Measurements from ENCODE around the gene CKAP4. TPM values are rescaled to one million over a fixed set of nuclear protein-coding genes. Genes with fewer than 3 reads are reported as not detected.

The CKAP4 gene
- total and polyA plus RNA-seq, 2 of the 13 experiments (the other 11 are each of a cell fraction or from before 2014, with no cell fraction given), result 39.2 to 70.2 TPM

GRCh38 chr12:106195621-106196027 lies 52.2 kb downstream of the CKAP4 start (continued):
- TF ChIP-seq ZNF331 (CRISPR knock-in tag; IDR thresholded peaks at IDR 0.05) (peak; percentile 91), ZNF766 (CRISPR knock-in tag; IDR thresholded peaks at IDR 0.05; ENCODE audit: borderline replicate concordance) (no peak), ZFP36 (IDR thresholded peaks at IDR 0.05; ENCODE audit: borderline replicate concordance, low read depth, low read length, partially characterized antibody) (no peak), ZNF737 (CRISPR knock-in tag; IDR thresholded peaks at IDR 0.05; ENCODE audit: borderline replicate concordance) (no peak), HMGXB4 (CRISPR knock-in tag; IDR thresholded peaks at IDR 0.05; ENCODE audit: borderline replicate concordance in 1 of 2, low read depth in 1 of 2) (no peak), CEBPG (CRISPR knock-in tag; IDR thresholded peaks at IDR 0.05) (peak; percentile 78), ZNF136 (CRISPR knock-in tag; IDR thresholded peaks at IDR 0.05; ENCODE audit: low read depth) (no peak), ARNTL (CRISPR knock-in tag; IDR thresholded peaks at IDR 0.05) (0 out of 2 replicates have a peak, but pooled peaks have one; percentile 43), ZNF446 (CRISPR knock-in tag; IDR thresholded peaks at IDR 0.05) (no peak), BCL6 (CRISPR knock-in tag; IDR thresholded peaks at IDR 0.05) (peak; percentile 90), SOX13 (IDR thresholded peaks at IDR 0.05) (0 out of 2 replicates have a peak, but pooled peaks have one; percentile 9), SOX13 (CRISPR knock-in tag; conservative IDR thresholded peaks at IDR 0.05 in 1 of 2, IDR thresholded peaks at IDR 0.05 in 1 of 2) (peak in 1 of 2 experiments; percentile 87; a peak in 2 of 4 replicates), ZNF567 (CRISPR knock-in tag; IDR thresholded peaks at IDR 0.05; ENCODE audit: borderline replicate concordance) (no peak), ZNF530 (CRISPR knock-in tag; IDR thresholded peaks at IDR 0.05; ENCODE audit: low read depth) (no peak), ZBTB20 (CRISPR knock-in tag; IDR thresholded peaks at IDR 0.05; ENCODE audit: borderline replicate concordance, low read depth) (no peak), NR1H2 (CRISPR knock-in tag; IDR thresholded peaks at IDR 0.05; ENCODE audit: borderline replicate concordance, low read depth) (no peak), ZHX1 (CRISPR knock-in tag; IDR thresholded peaks at IDR 0.05; ENCODE audit: low read depth) (peak; percentile 88), MXI1 (IDR thresholded peaks at IDR 0.05; ENCODE audit: borderline replicate concordance, low read depth, low read length) (no peak), SOX5 (CRISPR knock-in tag; IDR thresholded peaks at IDR 0.05; ENCODE audit: borderline replicate concordance) (peak; percentile 66; the same call in 1 of the 2 replicates)
- TF ChIP-seq, protein P1, sequence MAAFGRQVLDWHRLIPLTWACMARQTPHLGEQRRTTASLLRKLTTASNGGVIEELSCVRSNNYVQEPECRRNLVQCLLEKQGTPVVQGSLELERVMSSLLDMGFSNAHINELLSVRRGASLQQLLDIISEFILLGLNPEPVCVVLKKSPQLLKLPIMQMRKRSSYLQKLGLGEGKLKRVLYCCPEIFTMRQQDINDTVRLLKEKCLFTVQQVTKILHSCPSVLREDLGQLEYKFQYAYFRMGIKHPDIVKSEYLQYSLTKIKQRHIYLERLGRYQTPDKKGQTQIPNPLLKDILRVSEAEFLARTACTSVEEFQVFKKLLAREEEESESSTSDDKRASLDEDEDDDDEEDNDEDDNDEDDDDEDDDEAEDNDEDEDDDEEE (CRISPR knock-in tag; IDR thresholded peaks at IDR 0.05), result no peak
- TF ChIP-seq, protein P2, sequence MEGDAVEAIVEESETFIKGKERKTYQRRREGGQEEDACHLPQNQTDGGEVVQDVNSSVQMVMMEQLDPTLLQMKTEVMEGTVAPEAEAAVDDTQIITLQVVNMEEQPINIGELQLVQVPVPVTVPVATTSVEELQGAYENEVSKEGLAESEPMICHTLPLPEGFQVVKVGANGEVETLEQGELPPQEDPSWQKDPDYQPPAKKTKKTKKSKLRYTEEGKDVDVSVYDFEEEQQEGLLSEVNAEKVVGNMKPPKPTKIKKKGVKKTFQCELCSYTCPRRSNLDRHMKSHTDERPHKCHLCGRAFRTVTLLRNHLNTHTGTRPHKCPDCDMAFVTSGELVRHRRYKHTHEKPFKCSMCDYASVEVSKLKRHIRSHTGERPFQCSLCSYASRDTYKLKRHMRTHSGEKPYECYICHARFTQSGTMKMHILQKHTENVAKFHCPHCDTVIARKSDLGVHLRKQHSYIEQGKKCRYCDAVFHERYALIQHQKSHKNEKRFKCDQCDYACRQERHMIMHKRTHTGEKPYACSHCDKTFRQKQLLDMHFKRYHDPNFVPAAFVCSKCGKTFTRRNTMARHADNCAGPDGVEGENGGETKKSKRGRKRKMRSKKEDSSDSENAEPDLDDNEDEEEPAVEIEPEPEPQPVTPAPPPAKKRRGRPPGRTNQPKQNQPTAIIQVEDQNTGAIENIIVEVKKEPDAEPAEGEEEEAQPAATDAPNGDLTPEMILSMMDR (CRISPR knock-in tag; IDR thresholded peaks at IDR 0.05), result peak; percentile 9; the same call in 1 of the 2 replicates
- TF ChIP-seq, protein P3, sequence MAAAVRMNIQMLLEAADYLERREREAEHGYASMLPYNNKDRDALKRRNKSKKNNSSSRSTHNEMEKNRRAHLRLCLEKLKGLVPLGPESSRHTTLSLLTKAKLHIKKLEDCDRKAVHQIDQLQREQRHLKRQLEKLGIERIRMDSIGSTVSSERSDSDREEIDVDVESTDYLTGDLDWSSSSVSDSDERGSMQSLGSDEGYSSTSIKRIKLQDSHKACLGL (CRISPR knock-in tag; IDR thresholded peaks at IDR 0.05), result no peak

All from HepG2 (cell line).